Brain microvascular endothelial cell (primary cell): Measurements from ENCODE around the gene MLLT3.

Experiments
- DNase-seq: peaks from one replicate; pipeline ENCODE4 v3.0.0-alpha.2; 2020
- H3K27ac ChIP-seq: fragments of 250-450 bp; sonication (Bioruptor Pico); 2 replicates; pipeline ENCODE4 v1.5.1; 2020; ENCODE audit warnings: mild to moderate bottlenecking, moderate library complexity
- H3K27me3 ChIP-seq: fragments of 250-450 bp; sonication (Bioruptor Pico); replicated peaks from 2 replicates; pipeline ENCODE4 v1.5.1; 2020; ENCODE audit warnings: mild to moderate bottlenecking
- H3K36me3 ChIP-seq: fragments of 250-450 bp; sonication (Bioruptor Pico); replicated peaks from 2 replicates; pipeline ENCODE4 v1.5.1; 2020; ENCODE audit warnings: mild to moderate bottlenecking
- H3K4me3 ChIP-seq: 2 replicates; pipeline ENCODE4 v1.5.1; 2011; ENCODE audit warnings: low read depth, mild to moderate bottlenecking, control low read depth, low read length, moderate library complexity
- CTCF ChIP-seq: IDR thresholded peaks from 2 replicates; pipeline ENCODE4 v1.5.1; 2011; ENCODE audit warnings: low read depth, mild to moderate bottlenecking, moderate library complexity, low read length, control low read depth, inconsistent platforms; ENCODE audit errors: missing control alignments
- in situ Hi-C: cut with HindIII; loops from 2 replicates; pipeline ENCODE4 v1.10.0; 2017; ENCODE audit warnings: low sequenced_read_pairs, low pct_ligation_motif_present

Gene MLLT3

GRCh38 chr9:20380546-20380945 is 241.8 kb downstream of the MLLT3 start:
- no peak for DNase-seq
- in situ Hi-C loops = no loop called here
- Histone ChIP-seq H3K36me3 (no peaks in the 10 kb centered on the region), H3K4me3 (no peak overlapping the region), H3K27ac (no peak overlapping the region), H3K27me3 (no peaks in the 10 kb centered on the region)
- no peak for TF ChIP-seq CTCF

GRCh38 chr9:20379804-20380225 is 242.5 kb downstream of the MLLT3 start:
- H3K27me3 ChIP-seq = no peaks in the 10 kb centered on the region
- H3K27ac ChIP-seq = no peak overlapping the region
- TF ChIP-seq CTCF = no peak
- DNase-seq = no peak
- no peaks in the 10 kb centered on the region for H3K36me3 ChIP-seq
- in situ Hi-C loops = no loop called here
- no peak overlapping the region for H3K4me3 ChIP-seq

- Histone ChIP-seq H3K27ac (no peak overlapping the region), H3K4me3 (no peak overlapping the region), H3K27me3 (no peaks in the 10 kb centered on the region), H3K36me3 (no peaks in the 10 kb centered on the region)
- no peak for DNase-seq
- in situ Hi-C loops = no loop called here
- no peak for TF ChIP-seq CTCF
Observed at GRCh38 chr9:20378851-20379250, 243.4 kb downstream of the MLLT3 start.

GRCh38 chr9:20377790-20378189 is 244.5 kb downstream of the MLLT3 start:
- in situ Hi-C loops = no loop called here
- TF ChIP-seq CTCF = no peak
- DNase-seq = no peak
- Histone ChIP-seq H3K27me3 (no peaks in the 10 kb centered on the region), H3K27ac (no peak overlapping the region), H3K36me3 (no peaks in the 10 kb centered on the region), H3K4me3 (no peak overlapping the region)

- no peak overlapping the region for H3K27ac ChIP-seq
- no peak overlapping the region for H3K4me3 ChIP-seq
- no peak for TF ChIP-seq CTCF
- DNase-seq = no peak
- no peaks in the 10 kb centered on the region for H3K27me3 ChIP-seq
- in situ Hi-C loops = no loop called here
- no peaks in the 10 kb centered on the region for H3K36me3 ChIP-seq
Observed at GRCh38 chr9:20376731-20377375, 245.4 kb downstream of the MLLT3 start.

GRCh38 chr9:20376042-20376441 is 246.3 kb downstream of the MLLT3 start:
- H3K4me3 ChIP-seq = no peak overlapping the region
- no peaks in the 10 kb centered on the region for H3K36me3 ChIP-seq
- no peak for DNase-seq
- TF ChIP-seq CTCF = no peak
- no peak overlapping the region for H3K27ac ChIP-seq
- in situ Hi-C loops = no loop called here
- H3K27me3 ChIP-seq = no peaks in the 10 kb centered on the region
